GM20000 (cell line): ENCODE data around the gene PSIP1.

Source experiments
- DNase-seq: peaks from one replicate; pipeline ENCODE4 v3.0.0; 2012; ENCODE audit warnings: low spot score
- TF ChIP-seq, protein P1 (sequence below): IDR thresholded peaks from 2 replicates; pipeline ENCODE4 v1.5.1; 2012; ENCODE audit warnings: mild to moderate bottlenecking, control low read depth; ENCODE audit errors: extremely low read depth, missing control alignments

The PSIP1 gene

DNA sequence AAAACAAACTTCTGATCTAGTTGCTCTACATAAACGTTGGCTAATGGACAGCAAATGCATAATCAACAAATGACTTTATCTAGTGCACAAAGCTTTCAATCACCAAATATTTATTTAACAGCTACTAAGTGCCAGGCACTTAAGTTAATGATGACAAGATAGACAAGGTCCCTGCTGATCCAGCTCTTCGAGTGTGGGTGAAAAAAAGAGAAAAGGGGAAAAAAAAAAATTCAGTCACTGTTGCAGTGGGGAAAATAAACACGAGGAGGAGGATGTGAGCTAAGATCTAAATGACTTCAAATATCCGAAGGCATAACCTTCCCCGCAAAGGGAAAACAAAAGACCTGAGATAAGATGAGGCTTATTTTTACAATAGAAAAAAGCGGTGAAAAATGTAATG lies 9.6 kb downstream of the PSIP1 start:
- no peak for DNase-seq
- TF ChIP-seq, protein P1, sequence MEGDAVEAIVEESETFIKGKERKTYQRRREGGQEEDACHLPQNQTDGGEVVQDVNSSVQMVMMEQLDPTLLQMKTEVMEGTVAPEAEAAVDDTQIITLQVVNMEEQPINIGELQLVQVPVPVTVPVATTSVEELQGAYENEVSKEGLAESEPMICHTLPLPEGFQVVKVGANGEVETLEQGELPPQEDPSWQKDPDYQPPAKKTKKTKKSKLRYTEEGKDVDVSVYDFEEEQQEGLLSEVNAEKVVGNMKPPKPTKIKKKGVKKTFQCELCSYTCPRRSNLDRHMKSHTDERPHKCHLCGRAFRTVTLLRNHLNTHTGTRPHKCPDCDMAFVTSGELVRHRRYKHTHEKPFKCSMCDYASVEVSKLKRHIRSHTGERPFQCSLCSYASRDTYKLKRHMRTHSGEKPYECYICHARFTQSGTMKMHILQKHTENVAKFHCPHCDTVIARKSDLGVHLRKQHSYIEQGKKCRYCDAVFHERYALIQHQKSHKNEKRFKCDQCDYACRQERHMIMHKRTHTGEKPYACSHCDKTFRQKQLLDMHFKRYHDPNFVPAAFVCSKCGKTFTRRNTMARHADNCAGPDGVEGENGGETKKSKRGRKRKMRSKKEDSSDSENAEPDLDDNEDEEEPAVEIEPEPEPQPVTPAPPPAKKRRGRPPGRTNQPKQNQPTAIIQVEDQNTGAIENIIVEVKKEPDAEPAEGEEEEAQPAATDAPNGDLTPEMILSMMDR = no peak

DNA sequence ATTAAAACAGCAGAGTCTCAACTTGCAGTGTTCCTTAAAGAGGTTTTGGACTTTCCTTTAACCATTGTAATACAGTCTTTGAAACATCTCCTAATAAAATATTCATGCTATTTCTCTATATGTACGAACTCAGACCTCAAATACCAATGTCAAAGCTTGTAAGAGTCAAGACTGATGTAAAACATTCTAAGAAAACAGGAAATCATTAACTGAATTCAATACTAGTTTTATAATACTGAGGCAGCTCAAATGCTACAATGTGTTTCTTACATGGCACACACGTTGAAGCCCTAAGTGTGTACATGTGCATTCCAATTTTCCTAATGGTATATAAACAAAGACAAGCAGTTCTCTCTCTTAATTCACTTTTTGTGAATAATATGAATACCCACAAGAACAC lies 11.6 kb downstream of the PSIP1 start:
- TF ChIP-seq, protein P1 = no peak
- no peak for DNase-seq

DNA sequence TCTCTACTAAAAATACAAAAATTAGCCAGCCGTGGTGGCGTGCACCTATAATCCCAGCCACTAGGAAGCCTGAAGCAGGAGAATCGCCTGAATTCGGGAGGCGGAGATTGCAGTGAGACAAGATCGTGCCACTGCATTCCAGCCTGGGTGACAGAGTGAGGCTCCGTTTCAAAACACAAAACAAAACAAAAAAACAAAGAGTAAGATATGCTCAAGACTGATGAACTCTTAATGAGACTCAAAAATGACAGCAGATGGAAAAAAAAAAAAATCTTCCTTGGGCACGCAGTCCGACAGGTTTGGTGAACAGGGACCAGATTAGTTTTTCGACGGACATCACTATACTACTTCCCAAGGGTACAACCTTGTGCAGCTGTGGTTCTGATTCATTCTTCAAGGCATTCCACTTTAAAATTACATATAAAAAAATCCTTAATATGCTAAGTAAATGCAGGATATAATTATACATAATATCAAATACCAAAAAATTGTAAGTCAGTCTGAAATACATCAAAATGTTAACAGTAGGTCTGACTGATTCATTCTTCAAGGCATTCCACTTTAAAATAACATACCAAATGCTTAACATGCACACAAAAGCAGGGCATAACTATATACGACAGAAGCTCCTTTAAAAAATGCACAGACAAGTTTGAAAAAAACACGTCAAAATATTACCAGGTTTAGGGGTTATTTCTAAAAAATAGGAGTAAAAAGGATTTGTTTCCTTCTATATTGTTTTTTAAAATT lies 12.3 kb downstream of the PSIP1 start:
- DNase-seq = no peak
- TF ChIP-seq, protein P1 = no peak

DNA sequence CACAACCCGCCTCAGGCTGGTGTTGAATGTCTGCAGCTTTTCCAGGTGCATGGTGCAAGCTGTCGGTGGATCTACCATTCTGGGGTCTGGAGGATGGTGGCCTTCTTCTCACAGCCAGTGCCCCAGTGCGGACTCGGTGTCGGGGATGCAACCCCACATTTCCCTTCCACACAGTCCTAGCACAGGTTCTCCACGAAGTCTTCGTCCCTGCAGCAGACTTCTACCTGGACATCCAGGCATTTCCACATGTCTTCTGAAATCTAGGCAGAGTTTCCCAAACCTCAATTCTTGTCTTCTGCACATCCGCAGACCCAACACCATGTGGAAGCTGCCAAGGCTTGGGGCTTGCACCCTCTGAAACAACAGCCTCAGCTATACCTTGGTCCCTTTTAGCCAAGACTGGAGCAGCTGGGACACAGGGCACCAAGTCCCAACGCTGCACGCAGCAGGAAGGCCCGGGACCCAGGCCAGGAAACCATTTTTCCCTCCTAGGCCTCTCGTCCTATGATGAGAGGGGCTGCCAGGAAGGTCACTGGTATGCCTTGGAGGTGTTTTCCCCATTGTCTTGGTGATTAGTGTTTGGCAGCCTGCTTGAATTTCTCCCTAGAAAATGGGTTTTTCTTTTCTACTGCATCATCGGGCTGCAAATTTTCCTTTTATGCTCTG lies 18.2 kb downstream of the PSIP1 start:
- TF ChIP-seq, protein P1 = no peak
- no peak for DNase-seq

DNA sequence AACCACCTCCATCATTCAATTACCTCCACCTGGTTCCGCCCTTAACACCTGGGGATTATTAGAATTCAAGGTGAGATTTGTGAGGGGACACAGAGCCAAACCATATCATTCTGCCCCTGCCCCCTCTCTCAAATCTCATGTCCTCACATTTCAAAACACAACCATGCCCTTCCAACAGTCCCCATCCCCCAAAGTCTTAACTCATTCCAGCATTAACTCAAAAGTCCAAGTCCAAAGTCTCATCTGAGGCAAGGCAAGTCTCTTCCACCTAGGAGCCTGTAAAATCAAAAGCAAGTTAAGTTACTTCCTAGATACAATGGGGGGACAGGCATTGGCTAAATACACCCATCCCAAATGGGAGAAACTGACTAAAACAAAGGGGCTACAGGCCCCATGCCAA lies 18.8 kb downstream of the PSIP1 start:
- TF ChIP-seq, protein P1 = no peak
- no peak for DNase-seq

DNA sequence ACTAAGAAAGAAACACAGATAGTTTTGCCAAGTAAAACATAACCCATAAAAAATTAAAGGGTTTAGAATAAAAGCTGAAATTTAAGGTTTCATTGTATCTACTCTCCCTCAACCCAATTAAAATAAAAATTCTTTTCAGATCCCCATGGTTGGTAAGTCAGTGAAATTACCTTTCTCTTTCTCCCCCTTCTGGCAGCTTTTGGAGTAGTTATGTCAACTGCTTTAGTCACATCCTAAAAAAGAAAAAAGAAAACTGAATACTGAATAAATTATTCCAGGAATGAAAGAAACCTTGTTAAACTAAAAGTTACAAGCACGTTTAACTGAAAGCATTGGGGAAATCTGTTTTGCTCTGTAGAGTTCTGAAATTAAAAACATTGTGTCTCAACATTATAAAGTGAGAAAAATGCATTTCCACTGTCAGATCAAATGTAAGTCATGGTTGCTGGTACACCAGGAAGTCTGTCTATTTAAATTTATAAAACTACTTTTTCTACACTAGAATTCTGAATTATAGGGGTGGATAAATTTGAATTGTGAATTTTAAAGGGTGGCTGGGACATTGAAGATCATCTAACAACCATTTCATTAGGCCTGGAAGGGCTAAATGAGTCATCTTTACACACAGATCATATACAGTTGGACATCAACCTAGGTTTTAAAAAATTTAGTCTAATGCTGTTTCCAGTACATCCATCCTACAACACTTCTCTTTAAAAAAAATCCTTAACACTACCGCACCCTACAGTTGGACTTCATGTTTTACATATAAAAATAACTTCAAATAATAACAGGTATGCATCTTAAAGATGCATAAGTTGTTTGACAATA lies 24.7 kb downstream of the PSIP1 start:
- no peak for DNase-seq
- TF ChIP-seq, protein P1 = no peak

DNA sequence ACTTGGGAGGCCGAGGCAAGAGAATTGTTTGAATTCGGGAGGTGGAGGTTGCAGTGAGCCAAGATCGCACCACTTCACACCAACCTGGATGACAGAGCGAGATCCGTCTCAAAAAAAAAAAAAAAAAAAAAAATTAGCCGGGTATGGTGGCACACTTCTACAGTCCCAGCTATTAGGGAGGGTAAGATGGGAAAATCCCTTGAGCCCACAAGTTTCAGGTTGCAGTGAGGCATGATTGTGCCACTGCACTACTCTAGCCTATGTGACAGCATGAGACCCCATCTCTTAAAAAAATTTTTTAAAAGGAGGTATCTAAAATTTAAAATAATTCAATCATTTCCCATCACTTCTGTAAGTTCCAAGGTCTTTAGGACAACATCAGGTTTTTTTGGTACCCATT lies 26.0 kb downstream of the PSIP1 start:
- TF ChIP-seq, protein P1 = no peak
- DNase-seq = no peak
